Measurements from ENCODE around the gene SMO. TPM values are rescaled to one million over a fixed set of nuclear protein-coding genes. Genes with fewer than 3 reads are reported as not detected.

Gene SMO
- total and polyA plus RNA-seq, 9 of the 15 experiments (the other 6 are each of a cell fraction or from before 2014, with no cell fraction given): 0.05 to 0.13 (median 0.10) TPM; not detected in 5

GRCh38 chr7:129210256-129210988 is 22.0 kb downstream of the SMO start (continued):
- TF ChIP-seq CTCF (IDR thresholded peaks at IDR 0.05 in 2 of 3, conservative IDR thresholded peaks at IDR 0.05 in 1 of 3; ENCODE audit: insufficient read depth in 2 of 3, low read depth in 1 of 3, low read length in 3 of 3) (peak; percentile 93 to 94 (median 94)), EWSR1 (IDR thresholded peaks at IDR 0.05; ENCODE audit: borderline replicate concordance, low read depth, partially characterized antibody) (no peak), CREB3L1 (IDR thresholded peaks at IDR 0.05; ENCODE audit: borderline replicate concordance, low read depth) (no peak), NFE2 (IDR thresholded peaks at IDR 0.05; ENCODE audit: low read depth) (peak; percentile 38; the same call in 1 of the 2 replicates), THRA (IDR thresholded peaks at IDR 0.05) (no peak), NFE2L1 (tag; IDR thresholded peaks at IDR 0.05; ENCODE audit: borderline replicate concordance, low read depth) (no peak), ZNF347 (CRISPR knock-in tag; IDR thresholded peaks at IDR 0.05; ENCODE audit: low read depth) (no peak), POU5F1 (IDR thresholded peaks at IDR 0.05; ENCODE audit: borderline replicate concordance, low read depth, low read length, partially characterized antibody) (no peak), NBN (IDR thresholded peaks at IDR 0.05; ENCODE audit: low read depth) (no peak), ARNT (IDR thresholded peaks at IDR 0.05) (no peak), PRPF4 (IDR thresholded peaks at IDR 0.05; ENCODE audit: insufficient read depth, low read depth, low read length, poor library complexity, severe bottlenecking) (no peak)
- TF ChIP-seq, protein P1, sequence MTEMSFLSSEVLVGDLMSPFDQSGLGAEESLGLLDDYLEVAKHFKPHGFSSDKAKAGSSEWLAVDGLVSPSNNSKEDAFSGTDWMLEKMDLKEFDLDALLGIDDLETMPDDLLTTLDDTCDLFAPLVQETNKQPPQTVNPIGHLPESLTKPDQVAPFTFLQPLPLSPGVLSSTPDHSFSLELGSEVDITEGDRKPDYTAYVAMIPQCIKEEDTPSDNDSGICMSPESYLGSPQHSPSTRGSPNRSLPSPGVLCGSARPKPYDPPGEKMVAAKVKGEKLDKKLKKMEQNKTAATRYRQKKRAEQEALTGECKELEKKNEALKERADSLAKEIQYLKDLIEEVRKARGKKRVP (CRISPR knock-in tag; IDR thresholded peaks at IDR 0.05): no peak
- TF ChIP-seq, protein P2, sequence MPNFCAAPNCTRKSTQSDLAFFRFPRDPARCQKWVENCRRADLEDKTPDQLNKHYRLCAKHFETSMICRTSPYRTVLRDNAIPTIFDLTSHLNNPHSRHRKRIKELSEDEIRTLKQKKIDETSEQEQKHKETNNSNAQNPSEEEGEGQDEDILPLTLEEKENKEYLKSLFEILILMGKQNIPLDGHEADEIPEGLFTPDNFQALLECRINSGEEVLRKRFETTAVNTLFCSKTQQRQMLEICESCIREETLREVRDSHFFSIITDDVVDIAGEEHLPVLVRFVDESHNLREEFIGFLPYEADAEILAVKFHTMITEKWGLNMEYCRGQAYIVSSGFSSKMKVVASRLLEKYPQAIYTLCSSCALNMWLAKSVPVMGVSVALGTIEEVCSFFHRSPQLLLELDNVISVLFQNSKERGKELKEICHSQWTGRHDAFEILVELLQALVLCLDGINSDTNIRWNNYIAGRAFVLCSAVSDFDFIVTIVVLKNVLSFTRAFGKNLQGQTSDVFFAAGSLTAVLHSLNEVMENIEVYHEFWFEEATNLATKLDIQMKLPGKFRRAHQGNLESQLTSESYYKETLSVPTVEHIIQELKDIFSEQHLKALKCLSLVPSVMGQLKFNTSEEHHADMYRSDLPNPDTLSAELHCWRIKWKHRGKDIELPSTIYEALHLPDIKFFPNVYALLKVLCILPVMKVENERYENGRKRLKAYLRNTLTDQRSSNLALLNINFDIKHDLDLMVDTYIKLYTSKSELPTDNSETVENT (CRISPR knock-in tag; IDR thresholded peaks at IDR 0.05): no peak
- TF ChIP-seq, protein P3, sequence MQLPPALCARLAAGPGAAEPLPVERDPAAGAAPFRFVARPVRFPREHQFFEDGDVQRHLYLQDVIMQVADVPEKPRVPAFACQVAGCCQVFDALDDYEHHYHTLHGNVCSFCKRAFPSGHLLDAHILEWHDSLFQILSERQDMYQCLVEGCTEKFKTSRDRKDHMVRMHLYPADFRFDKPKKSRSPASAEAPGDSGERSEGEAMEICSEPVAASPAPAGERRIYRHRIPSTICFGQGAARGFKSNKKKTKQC (CRISPR knock-in tag; IDR thresholded peaks at IDR 0.05): no peak; the same call in 1 of the 2 replicates
- TF ChIP-seq, protein P4, sequence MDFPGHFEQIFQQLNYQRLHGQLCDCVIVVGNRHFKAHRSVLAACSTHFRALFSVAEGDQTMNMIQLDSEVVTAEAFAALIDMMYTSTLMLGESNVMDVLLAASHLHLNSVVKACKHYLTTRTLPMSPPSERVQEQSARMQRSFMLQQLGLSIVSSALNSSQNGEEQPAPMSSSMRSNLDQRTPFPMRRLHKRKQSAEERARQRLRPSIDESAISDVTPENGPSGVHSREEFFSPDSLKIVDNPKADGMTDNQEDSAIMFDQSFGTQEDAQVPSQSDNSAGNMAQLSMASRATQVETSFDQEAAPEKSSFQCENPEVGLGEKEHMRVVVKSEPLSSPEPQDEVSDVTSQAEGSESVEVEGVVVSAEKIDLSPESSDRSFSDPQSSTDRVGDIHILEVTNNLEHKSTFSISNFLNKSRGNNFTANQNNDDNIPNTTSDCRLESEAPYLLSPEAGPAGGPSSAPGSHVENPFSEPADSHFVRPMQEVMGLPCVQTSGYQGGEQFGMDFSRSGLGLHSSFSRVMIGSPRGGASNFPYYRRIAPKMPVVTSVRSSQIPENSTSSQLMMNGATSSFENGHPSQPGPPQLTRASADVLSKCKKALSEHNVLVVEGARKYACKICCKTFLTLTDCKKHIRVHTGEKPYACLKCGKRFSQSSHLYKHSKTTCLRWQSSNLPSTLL (IDR thresholded peaks at IDR 0.05): no peak

Data from K562 (cell line).